SK-N-SH (cell line): ENCODE data around the gene MLEC. TPM values are rescaled to one million over a fixed set of nuclear protein-coding genes. Genes with fewer than 3 reads are reported as not detected.

Experiments
- CTCF ChIA-PET: fragments of 300-600, 350-600 bp; formaldehyde crosslinking; extraction: SDS; loops from one replicate; lab custom pipeline; 2021; lab: Yijun Ruan, JAX
- POLR2A ChIA-PET: fragments of 350-600 bp; sonication (Branson Sonifier 250); formaldehyde crosslinking; extraction: SDS; loops from one replicate; lab custom pipeline; 2020; ENCODE audit warnings: antibody characterized with exemption, inconsistent platforms; lab: Yijun Ruan, JAX
- DNase-seq: peaks from one replicate; pipeline ENCODE4 v3.0.0; 2012
- H2AFZ ChIP-seq: fragments of 200-600 bp; sonication (generic); 2 replicates; pipeline ENCODE4 v1.8.1; 2016; ENCODE audit warnings: antibody characterized with exemption, mild to moderate bottlenecking, low read depth
- H3F3A ChIP-seq: fragments of 200-600 bp; sonication (generic); replicated peaks from 2 replicates; pipeline ENCODE3; 2016; ENCODE audit warnings: antibody characterized with exemption, mild to moderate bottlenecking; ENCODE audit not compliant: insufficient read depth
- H3K27ac ChIP-seq, 2 experiments: fragments of 200-500 bp in 1 of 2; fragments of 200-600 bp in 1 of 2; sonication (Bioruptor generic) in 1 of 2; sonication (generic), shearing (Covaris generic) in 1 of 2; 2 replicates each; pipeline versions ENCODE4 v1.5.1 to v1.6.1; 2014 to 2016; ENCODE audit warnings: low read depth in 2 of 2, inconsistent platforms in 1 of 2, low read length in 1 of 2, mild to moderate bottlenecking in 1 of 2, mixed read lengths in 1 of 2
- H3K27me3 ChIP-seq: fragments of 200-600 bp; sonication (generic), shearing (Covaris generic); 2 replicates; pipeline ENCODE4 v1.6.1; 2016; ENCODE audit warnings: mixed run types; ENCODE audit not compliant: insufficient read depth
- H3K36me3 ChIP-seq, 2 experiments: fragments of 200-500 bp in 1 of 2; fragments of 200-600 bp in 1 of 2; sonication (Bioruptor generic) in 1 of 2; sonication (generic) in 1 of 2; replicated peaks in 1 of 2; 2 replicates each; pipeline versions ENCODE3 to v1.5.1; 2014 to 2016; ENCODE audit warnings: low read length in 1 of 2, mild to moderate bottlenecking in 1 of 2; ENCODE audit not compliant: insufficient read depth in 2 of 2, control insufficient read depth in 1 of 2
- H3K4me1 ChIP-seq, 2 experiments: fragments of 200-500 bp in 1 of 2; fragments of 200-600 bp in 1 of 2; sonication (Bioruptor generic) in 1 of 2; sonication (generic), shearing (Covaris generic) in 1 of 2; 2 replicates each; pipeline versions ENCODE4 v1.5.1 to v1.6.1; 2014 to 2016; ENCODE audit warnings: low read depth in 1 of 2, low read length in 1 of 2, mixed run types in 1 of 2; ENCODE audit not compliant: insufficient read depth in 2 of 2, control insufficient read depth in 1 of 2
- H3K4me2 ChIP-seq: fragments of 200-600 bp; sonication (generic), shearing (Covaris generic); 2 replicates; pipeline ENCODE4 v1.6.1; 2017; ENCODE audit warnings: mixed run types
- H3K4me3 ChIP-seq, 2 experiments: fragments of 200-500 bp in 1 of 2; fragments of 200-600 bp in 1 of 2; sonication (Bioruptor generic) in 1 of 2; sonication (generic), shearing (Covaris generic) in 1 of 2; 2 replicates each; pipeline versions ENCODE4 v1.5.1 to v1.8.1; 2014 to 2016; ENCODE audit warnings: low read depth in 2 of 2, inconsistent platforms in 1 of 2, low read length in 1 of 2, mild to moderate bottlenecking in 1 of 2, mixed read lengths in 1 of 2, moderate library complexity in 1 of 2
- H3K79me2 ChIP-seq: fragments of 200-600 bp; sonication (generic); 2 replicates; pipeline ENCODE4 v1.8.1; 2017; ENCODE audit warnings: mild to moderate bottlenecking; ENCODE audit not compliant: insufficient read depth
- H3K9ac ChIP-seq: fragments of 200-600 bp; sonication (generic); 2 replicates; pipeline ENCODE4 v1.6.1; 2017; ENCODE audit warnings: mixed run types
- H3K9me2 ChIP-seq: fragments of 200-600 bp; sonication (generic); 2 replicates; pipeline ENCODE4 v1.6.1; 2017; ENCODE audit warnings: mixed run types
- H3K9me3 ChIP-seq: fragments of 200-600 bp; sonication (generic); 2 replicates; pipeline ENCODE4 v1.6.1; 2017; ENCODE audit warnings: mixed run types, mild to moderate bottlenecking, moderate library complexity
- H4K20me1 ChIP-seq: fragments of 200-600 bp; sonication (generic); 2 replicates; pipeline ENCODE4 v1.6.1; 2017; ENCODE audit warnings: mild to moderate bottlenecking, mixed run types; ENCODE audit not compliant: insufficient read depth
- CHD2 ChIP-seq: fragments of 150-350 bp; IDR thresholded peaks from 2 replicates; pipeline ENCODE4 v1.6.1; 2018; ENCODE audit warnings: low read length; ENCODE audit not compliant: partially characterized antibody
- FOXJ3 ChIP-seq: sonication (generic); formaldehyde crosslinking; IDR thresholded peaks from 2 replicates; pipeline ENCODE4 v1.5.1; 2020; ENCODE audit warnings: mild to moderate bottlenecking, missing genetic modification reagents
- FOXM1 ChIP-seq: IDR thresholded peaks from 2 replicates; pipeline ENCODE4 v1.4.0; 2012; ENCODE audit warnings: low read depth, mild to moderate bottlenecking
- GABPA ChIP-seq: IDR thresholded peaks from 2 replicates; pipeline ENCODE4 v1.4.0; 2012; ENCODE audit warnings: low read depth, mild to moderate bottlenecking
- GATA2 ChIP-seq: sonication (generic); formaldehyde crosslinking; IDR thresholded peaks from 2 replicates; pipeline ENCODE4 v1.5.0; 2020; ENCODE audit warnings: mild to moderate bottlenecking, missing genetic modification reagents
- JUND ChIP-seq: IDR thresholded peaks from 2 replicates; pipeline ENCODE4 v1.4.0; 2012
- MXI1 ChIP-seq: IDR thresholded peaks from 2 replicates; pipeline ENCODE4 v1.6.1; 2012; ENCODE audit warnings: mild to moderate bottlenecking, low read depth, low read length, improper control_type of control experiment
- NFIC ChIP-seq: IDR thresholded peaks from 2 replicates; pipeline ENCODE4 v1.4.0; 2012; ENCODE audit warnings: borderline replicate concordance
- NRF1 ChIP-seq: IDR thresholded peaks from 2 replicates; pipeline ENCODE4 v1.6.1; 2012; ENCODE audit warnings: low read depth, mild to moderate bottlenecking, low read length
- POLR2AphosphoS5 ChIP-seq: IDR thresholded peaks from 2 replicates; pipeline ENCODE4 v1.6.1; 2012; ENCODE audit warnings: low read depth, low read length
- RAD21 ChIP-seq: IDR thresholded peaks from 2 replicates; pipeline ENCODE4 v1.6.1; 2012; ENCODE audit warnings: mild to moderate bottlenecking, low read length
- RCOR1 ChIP-seq: fragments of 150-350 bp; IDR thresholded peaks from 2 replicates; pipeline ENCODE4 v1.6.1; 2017; ENCODE audit warnings: antibody characterized with exemption, low read length
- SIN3A ChIP-seq: IDR thresholded peaks from 2 replicates; pipeline ENCODE4 v1.6.1; 2012; ENCODE audit warnings: low read depth, mild to moderate bottlenecking, low read length, moderate library complexity, borderline replicate concordance
- TCF12 ChIP-seq: IDR thresholded peaks from 2 replicates; pipeline ENCODE4 v1.4.0; 2012
- TEAD4 ChIP-seq: IDR thresholded peaks from 2 replicates; pipeline ENCODE4 v1.4.0; 2012; ENCODE audit warnings: mild to moderate bottlenecking, borderline replicate concordance; ENCODE audit not compliant: insufficient read depth
- YY1 ChIP-seq: IDR thresholded peaks from 2 replicates; pipeline ENCODE4 v1.4.0; 2012; ENCODE audit warnings: low read depth, mild to moderate bottlenecking
- WGBS: methylation state at CpG from one replicate; pipeline ENCODE4 v1.1.6; 2017; ENCODE audit warnings: low lambda C conversion rate; 5-methylcytosine and 5-hydroxymethylcytosine counted together
- polyA plus RNA-seq, 3 experiments: library from polyadenylated mRNA; depleted of rRNA; stranded (reverse); fragments of >200 nt; gene quantifications; 2 replicates each; pipeline ENCODE4 v1.2.3, GENCODE V29; 2012
- TF ChIP-seq, protein P1 (sequence below): IDR thresholded peaks from 2 replicates; pipeline ENCODE4 v1.4.0; 2012; ENCODE audit warnings: low read depth, borderline replicate concordance
- TF ChIP-seq, protein P2 (sequence below): IDR thresholded peaks from 2 replicates; pipeline ENCODE4 v1.4.0; 2012; ENCODE audit warnings: low read depth
- TF ChIP-seq, protein P3 (sequence below): fragments of 150-350 bp; IDR thresholded peaks from 2 replicates; pipeline ENCODE4 v1.6.1; 2017; ENCODE audit warnings: antibody characterized with exemption, low read length, low read depth, borderline replicate concordance
- TF ChIP-seq, protein P4 (sequence below): fragments of 200-600 bp; sonication (generic); IDR thresholded peaks from 2 replicates; pipeline ENCODE4 v1.6.1; 2017; ENCODE audit warnings: antibody characterized with exemption, mild to moderate bottlenecking, moderate library complexity

The MLEC gene
- polyA plus RNA-seq, 1 of the 3 experiments (the other 2 are of a cell fraction) = 23.4 TPM

DNA sequence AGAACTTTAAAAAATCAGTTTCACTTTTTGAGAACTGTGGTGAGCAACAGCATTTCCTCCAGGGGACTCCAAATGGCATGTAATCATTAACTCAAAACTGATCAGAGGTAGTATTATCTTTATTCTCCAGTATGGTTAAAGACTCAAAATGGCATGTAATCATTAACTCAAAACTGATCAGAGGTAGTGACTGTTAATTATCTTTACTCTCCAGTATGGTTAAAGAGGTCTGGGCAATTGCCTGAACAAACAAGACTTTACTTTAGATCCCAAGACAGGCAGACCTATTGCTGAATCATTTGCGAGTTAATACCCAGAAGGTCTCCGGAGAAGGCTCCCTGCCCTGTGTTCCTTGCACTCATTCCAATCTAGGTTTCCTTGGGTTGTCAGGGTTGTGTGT, 32.1 kb downstream of the MLEC start:
- no peaks in the 10 kb centered on the region for H3F3A ChIP-seq
- TF ChIP-seq SIN3A = no peak
- no peak for TF ChIP-seq YY1
- TF ChIP-seq, protein P1, sequence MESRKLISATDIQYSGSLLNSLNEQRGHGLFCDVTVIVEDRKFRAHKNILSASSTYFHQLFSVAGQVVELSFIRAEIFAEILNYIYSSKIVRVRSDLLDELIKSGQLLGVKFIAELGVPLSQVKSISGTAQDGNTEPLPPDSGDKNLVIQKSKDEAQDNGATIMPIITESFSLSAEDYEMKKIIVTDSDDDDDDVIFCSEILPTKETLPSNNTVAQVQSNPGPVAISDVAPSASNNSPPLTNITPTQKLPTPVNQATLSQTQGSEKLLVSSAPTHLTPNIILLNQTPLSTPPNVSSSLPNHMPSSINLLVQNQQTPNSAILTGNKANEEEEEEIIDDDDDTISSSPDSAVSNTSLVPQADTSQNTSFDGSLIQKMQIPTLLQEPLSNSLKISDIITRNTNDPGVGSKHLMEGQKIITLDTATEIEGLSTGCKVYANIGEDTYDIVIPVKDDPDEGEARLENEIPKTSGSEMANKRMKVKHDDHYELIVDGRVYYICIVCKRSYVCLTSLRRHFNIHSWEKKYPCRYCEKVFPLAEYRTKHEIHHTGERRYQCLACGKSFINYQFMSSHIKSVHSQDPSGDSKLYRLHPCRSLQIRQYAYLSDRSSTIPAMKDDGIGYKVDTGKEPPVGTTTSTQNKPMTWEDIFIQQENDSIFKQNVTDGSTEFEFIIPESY = no peak
- TF ChIP-seq TEAD4 = no peak
- no peak for TF ChIP-seq RCOR1
- TF ChIP-seq, protein P2, sequence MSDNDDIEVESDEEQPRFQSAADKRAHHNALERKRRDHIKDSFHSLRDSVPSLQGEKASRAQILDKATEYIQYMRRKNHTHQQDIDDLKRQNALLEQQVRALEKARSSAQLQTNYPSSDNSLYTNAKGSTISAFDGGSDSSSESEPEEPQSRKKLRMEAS = no peak
- TF ChIP-seq RAD21 = no peak
- no peak for TF ChIP-seq MXI1
- TF ChIP-seq JUND = no peak
- TF ChIP-seq FOXM1 = no peak
- no peak for TF ChIP-seq POLR2AphosphoS5
- TF ChIP-seq CHD2 = no peak
- TF ChIP-seq GATA2 (CRISPR knock-in tag) = no peak
- TF ChIP-seq, protein P3, sequence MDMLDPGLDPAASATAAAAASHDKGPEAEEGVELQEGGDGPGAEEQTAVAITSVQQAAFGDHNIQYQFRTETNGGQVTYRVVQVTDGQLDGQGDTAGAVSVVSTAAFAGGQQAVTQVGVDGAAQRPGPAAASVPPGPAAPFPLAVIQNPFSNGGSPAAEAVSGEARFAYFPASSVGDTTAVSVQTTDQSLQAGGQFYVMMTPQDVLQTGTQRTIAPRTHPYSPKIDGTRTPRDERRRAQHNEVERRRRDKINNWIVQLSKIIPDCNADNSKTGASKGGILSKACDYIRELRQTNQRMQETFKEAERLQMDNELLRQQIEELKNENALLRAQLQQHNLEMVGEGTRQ = no peak
- TF ChIP-seq NFIC = no peak
- no peak for TF ChIP-seq NRF1
- TF ChIP-seq FOXJ3 (CRISPR knock-in tag) = no peak
- TF ChIP-seq, protein P4, sequence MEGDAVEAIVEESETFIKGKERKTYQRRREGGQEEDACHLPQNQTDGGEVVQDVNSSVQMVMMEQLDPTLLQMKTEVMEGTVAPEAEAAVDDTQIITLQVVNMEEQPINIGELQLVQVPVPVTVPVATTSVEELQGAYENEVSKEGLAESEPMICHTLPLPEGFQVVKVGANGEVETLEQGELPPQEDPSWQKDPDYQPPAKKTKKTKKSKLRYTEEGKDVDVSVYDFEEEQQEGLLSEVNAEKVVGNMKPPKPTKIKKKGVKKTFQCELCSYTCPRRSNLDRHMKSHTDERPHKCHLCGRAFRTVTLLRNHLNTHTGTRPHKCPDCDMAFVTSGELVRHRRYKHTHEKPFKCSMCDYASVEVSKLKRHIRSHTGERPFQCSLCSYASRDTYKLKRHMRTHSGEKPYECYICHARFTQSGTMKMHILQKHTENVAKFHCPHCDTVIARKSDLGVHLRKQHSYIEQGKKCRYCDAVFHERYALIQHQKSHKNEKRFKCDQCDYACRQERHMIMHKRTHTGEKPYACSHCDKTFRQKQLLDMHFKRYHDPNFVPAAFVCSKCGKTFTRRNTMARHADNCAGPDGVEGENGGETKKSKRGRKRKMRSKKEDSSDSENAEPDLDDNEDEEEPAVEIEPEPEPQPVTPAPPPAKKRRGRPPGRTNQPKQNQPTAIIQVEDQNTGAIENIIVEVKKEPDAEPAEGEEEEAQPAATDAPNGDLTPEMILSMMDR = no peak
- TF ChIP-seq GABPA = no peak
- TF ChIP-seq TCF12 = no peak
- TF ChIP-seq, all 33 proteins: peak for 0
- H3K4me1 ChIP-seq = peaks cover 5 to 27% of the 10 kb centered on the region in 2 experiments; a peak in 3 of 4 replicates
- H3K27me3 ChIP-seq = no peaks in the 10 kb centered on the region
- peaks cover 64 to 73% of the 10 kb centered on the region in 2 experiments for H3K36me3 ChIP-seq
- no peaks in the 10 kb centered on the region for H4K20me1 ChIP-seq
- H3K9me3 ChIP-seq = no peaks in the 10 kb centered on the region
- H3K4me2 ChIP-seq = no peak overlapping the region
- H3K9me2 ChIP-seq = no peaks in the 10 kb centered on the region
- H3K79me2 ChIP-seq = peaks cover 8% of the 10 kb centered on the region; the same call in 1 of the 2 replicates
- WGBS = 100% methylated on average over 2 of the region's 2 CpGs
- CTCF ChIA-PET = interaction anchor here (2.9 kb wide), 1 partner anchor 136 kb away, joined by 11 read pairs; no protein-coding TSS in a partner anchor
- H3K4me3 ChIP-seq = no peak overlapping the region
- H2AFZ ChIP-seq = no peak overlapping the region
- no peak for DNase-seq
- POLR2A ChIA-PET = interaction anchor here (0.6 kb wide), 1 partner anchor 282 kb away, joined by 3 read pairs; the partner anchor contains the start of gene COX6A1
- no peak overlapping the region for H3K9ac ChIP-seq
- H3K27ac ChIP-seq = no peak overlapping the region
